Measurements from ENCODE around the gene SERPINA6. TPM values are rescaled to one million over a fixed set of nuclear protein-coding genes. Genes with fewer than 3 reads are reported as not detected.

The SERPINA6 gene
- total RNA-seq, 1 donor from 2014 or later: 0.77 TPM

GRCh38 chr14:94334872-94335271 is 11.7 kb upstream of the SERPINA6 start:
- Mint-ChIP-seq H3K27ac (no peak overlapping the region), H3K4me3 (no peak overlapping the region), H3K27me3 (no peaks in the 10 kb centered on the region), H3K4me1 (ENCODE audit: unreplicated experiment) (peaks cover under 1% of the 10 kb centered on the region), H3K9me3 (no peaks in the 10 kb centered on the region), H3K36me3 (no peaks in the 10 kb centered on the region)
- TF ChIP-seq CTCF (conservative IDR thresholded peaks at IDR 0.05): no peak
- no peak for DNase-seq (ENCODE audit: extremely low spot score, unreplicated experiment)

DNA sequence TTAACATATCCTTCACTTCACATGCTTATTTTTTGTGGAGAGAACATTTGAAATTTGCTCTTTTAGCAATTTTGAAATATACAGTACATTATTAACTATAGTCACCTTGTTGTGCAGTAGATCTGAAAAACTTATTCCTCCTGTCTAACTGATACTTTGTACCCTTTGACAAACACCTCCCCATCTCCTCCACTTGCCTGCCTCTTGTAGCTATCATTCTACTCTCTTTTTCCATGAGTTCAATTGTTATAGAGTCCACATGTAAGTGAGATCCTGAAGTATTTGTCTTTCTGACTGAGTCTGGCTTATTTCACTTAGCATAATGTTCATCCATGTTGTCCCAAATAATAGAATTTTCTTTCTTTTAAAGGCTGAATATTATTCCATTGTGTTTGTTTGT is 9.5 kb upstream of the SERPINA6 start:
- Mint-ChIP-seq H3K4me1 (ENCODE audit: unreplicated experiment) (peaks cover 5% of the 10 kb centered on the region), H3K9me3 (no peaks in the 10 kb centered on the region), H3K27ac (no peak overlapping the region), H3K27me3 (no peaks in the 10 kb centered on the region), H3K4me3 (no peak overlapping the region), H3K36me3 (no peaks in the 10 kb centered on the region)
- no peak for DNase-seq (ENCODE audit: extremely low spot score, unreplicated experiment)
- TF ChIP-seq CTCF (conservative IDR thresholded peaks at IDR 0.05): no peak

GRCh38 chr14:94332063-94332583 is 9.0 kb upstream of the SERPINA6 start:
- TF ChIP-seq CTCF (conservative IDR thresholded peaks at IDR 0.05): no peak
- no peak overlapping the region for H3K4me3 Mint-ChIP-seq

GRCh38 chr14:94331462-94331861 is 8.3 kb upstream of the SERPINA6 start:
- no peak overlapping the region for H3K4me3 Mint-ChIP-seq
- DNase-seq (ENCODE audit: extremely low spot score, unreplicated experiment): no peak
- H3K27me3 Mint-ChIP-seq: no peaks in the 10 kb centered on the region
- H3K4me1 Mint-ChIP-seq (ENCODE audit: unreplicated experiment): peaks cover 5% of the 10 kb centered on the region
- H3K27ac Mint-ChIP-seq: no peak overlapping the region
- no peaks in the 10 kb centered on the region for H3K36me3 Mint-ChIP-seq
- H3K9me3 Mint-ChIP-seq: no peaks in the 10 kb centered on the region
- no peak for TF ChIP-seq CTCF (conservative IDR thresholded peaks at IDR 0.05)

More at GRCh38 chr14:94332063-94332583, 9.0 kb upstream of the SERPINA6 start:
- Mint-ChIP-seq H3K4me1 (ENCODE audit: unreplicated experiment) (peaks cover 5% of the 10 kb centered on the region), H3K36me3 (no peaks in the 10 kb centered on the region), H3K9me3 (no peaks in the 10 kb centered on the region), H3K27ac (no peak overlapping the region), H3K27me3 (no peaks in the 10 kb centered on the region)
- DNase-seq (ENCODE audit: extremely low spot score, unreplicated experiment): no peak

DNA sequence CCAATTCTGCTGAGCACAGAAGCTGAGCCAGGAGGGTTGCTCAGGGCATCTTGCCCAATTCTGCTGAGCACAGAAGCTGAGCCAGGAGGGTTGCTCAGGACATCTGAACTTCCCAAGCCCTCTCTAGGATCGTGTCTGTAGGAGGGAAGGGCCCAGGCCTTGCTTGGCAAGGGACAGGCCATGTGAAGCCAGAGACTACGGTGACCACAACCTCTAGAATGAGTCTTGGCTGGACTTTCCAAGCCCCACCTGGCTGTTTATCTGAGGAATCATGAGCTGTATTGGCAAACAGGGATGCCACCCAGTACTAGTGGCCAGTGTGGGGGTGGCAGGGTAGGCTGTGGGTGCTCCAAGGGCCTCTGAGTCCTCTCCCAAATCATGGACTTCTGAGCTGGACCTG is 7.7 kb upstream of the SERPINA6 start:
- Mint-ChIP-seq H3K4me1 (ENCODE audit: unreplicated experiment) (peaks cover 5% of the 10 kb centered on the region), H3K4me3 (no peak overlapping the region), H3K27me3 (no peaks in the 10 kb centered on the region)

More for the DNA sequence above, 7.7 kb upstream of the SERPINA6 start:
- no peak for DNase-seq (ENCODE audit: extremely low spot score, unreplicated experiment)
- H3K36me3 Mint-ChIP-seq: no peaks in the 10 kb centered on the region
- H3K27ac Mint-ChIP-seq: no peak overlapping the region
- no peaks in the 10 kb centered on the region for H3K9me3 Mint-ChIP-seq
- no peak for TF ChIP-seq CTCF (conservative IDR thresholded peaks at IDR 0.05)
